GM23248 (cell line): ENCODE results near the gene EZR.

Source experiments
- EZH2 ChIP-seq: fragments of 200-600 bp; sonication (generic); IDR thresholded peaks from 2 replicates; pipeline ENCODE4 v1.6.1; 2018; ENCODE audit warnings: antibody characterized with exemption, mild to moderate bottlenecking; ENCODE audit not compliant: insufficient read depth, poor library complexity, severe bottlenecking
- EZH2phosphoT487 ChIP-seq: fragments of 200-600 bp; sonication (generic); IDR thresholded peaks from 2 replicates; pipeline ENCODE4 v1.6.1; 2018; ENCODE audit warnings: antibody characterized with exemption, moderate library complexity, mild to moderate bottlenecking, low read depth; ENCODE audit not compliant: insufficient read depth

DNA sequence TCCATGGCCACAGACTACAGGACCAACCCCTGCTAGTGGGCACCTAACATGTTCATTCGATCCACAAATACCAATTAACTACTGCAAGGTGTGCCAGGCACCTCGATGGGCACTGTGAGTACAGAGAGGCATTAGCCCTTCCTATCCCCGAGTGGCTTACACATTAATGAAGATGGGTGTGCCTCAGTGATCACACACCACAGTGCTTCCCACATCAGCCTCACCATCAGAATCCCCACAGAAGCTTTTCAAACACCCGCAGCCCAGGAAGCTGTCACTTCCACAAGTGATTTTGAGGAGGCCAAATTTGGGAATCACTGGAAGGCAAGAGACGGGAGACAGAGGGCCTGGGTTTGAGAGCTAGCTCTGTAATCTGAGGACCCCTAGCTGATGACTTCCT lies 23.7 kb downstream of the EZR start:
- TF ChIP-seq EZH2phosphoT487 (no peak), EZH2 (no peak)
